ENCODE data around the gene EXOC3.
"Not testable (repeated sequence)": the region's sequence is repeated elsewhere in the genome, so short reads cannot be mapped to it uniquely, and the experiment has no call there.

Gene EXOC3

GRCh38 chr5:407051-407450, 35.9 kb upstream of the EXOC3 start:
- no peak for DNase-seq (ENCODE audit: low read depth)

GRCh38 chr5:407801-408268, 35.1 kb upstream of the EXOC3 start:
- DNase-seq (ENCODE audit: low read depth), result no peak

DNA sequence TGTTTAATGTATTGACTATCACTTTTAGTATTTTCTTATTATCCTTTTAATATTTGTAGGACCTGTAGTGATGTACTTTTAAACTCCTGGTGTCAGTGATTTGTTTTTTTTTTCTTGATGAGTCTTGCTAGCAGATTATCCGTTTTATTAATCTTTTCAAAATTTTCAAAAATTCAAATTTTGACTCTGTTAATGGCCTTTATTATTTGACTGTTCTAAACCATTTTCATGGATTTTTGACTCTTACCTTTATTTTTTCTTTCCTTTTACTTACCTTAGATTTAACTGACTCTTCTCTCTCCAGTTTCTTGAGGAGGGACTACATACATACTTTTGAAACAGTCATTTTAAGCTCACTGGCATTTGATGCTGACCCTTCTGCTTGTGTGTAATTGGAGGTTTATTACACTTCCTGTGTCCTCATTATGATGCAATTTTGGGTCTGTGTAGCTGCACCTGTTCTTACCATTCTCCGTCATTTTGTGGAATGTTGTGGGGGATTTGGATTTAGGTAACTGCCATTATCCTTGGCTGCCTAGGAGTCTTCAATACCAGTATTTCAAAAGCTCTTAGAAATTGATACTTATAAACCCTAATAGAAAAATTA, 32.0 kb upstream of the EXOC3 start:
- DNase-seq (ENCODE audit: low read depth), result no peak

- DNase-seq (ENCODE audit: low read depth), result no peak
These were observed 31.2 kb upstream of the EXOC3 start for GRCh38 chr5:411728-412127.

- not testable (repeated sequence) for DNase-seq (ENCODE audit: low read depth)
These were observed 27.7 kb upstream of the EXOC3 start for GRCh38 chr5:414991-415927.

DNA sequence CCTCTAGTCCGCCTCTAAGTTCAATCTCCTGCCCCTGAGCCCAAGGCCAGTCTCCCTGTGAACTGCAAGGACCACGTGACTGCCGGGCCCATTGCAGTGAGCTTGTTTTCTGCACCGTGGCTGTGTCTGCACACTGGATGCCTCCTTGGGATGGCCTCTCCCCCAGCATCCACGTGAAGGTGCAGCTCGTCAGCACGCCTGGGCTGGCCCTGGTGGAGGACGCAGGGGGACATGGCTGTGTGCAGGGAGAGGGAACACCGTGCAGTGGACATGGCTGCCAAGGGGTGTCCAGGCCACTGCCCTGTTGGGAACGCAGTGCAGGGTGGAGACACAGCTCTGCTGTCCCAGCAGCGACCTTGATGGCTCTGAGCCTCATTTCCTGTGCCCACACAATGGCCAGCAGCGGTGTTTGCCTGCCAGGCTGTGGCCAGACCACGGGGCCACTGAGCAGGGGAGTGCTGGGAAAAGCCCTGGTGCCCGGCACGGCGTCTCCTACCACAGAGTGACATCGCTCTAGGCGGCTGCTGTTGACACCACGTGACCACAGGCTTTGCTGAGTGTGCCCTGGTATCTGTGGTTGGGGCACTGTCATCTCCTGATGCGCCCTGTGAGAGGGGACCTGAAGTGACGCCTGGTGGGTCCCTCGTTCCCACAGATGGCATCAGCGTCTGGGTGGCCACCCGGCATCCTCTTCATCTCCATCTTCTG, 26.9 kb upstream of the EXOC3 start:
- DNase-seq (ENCODE audit: low read depth), result no peak

DNA sequence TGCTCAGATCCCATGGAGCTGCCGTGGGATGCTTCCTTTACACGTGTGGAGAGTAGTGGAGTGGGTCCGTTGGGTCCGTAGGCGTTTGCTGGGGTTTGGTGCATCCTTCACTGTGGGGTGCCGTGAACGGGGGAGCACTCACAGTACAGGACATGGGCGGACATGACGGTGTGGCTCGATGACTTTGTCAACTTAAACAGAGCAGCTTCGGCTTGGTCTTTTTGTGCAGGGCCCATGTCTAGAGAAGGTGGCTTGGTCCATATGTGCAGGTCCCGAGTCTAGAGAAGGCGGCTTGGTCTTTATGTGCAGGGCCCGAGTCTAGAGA, 26.4 kb upstream of the EXOC3 start:
- no peak for DNase-seq (ENCODE audit: low read depth)

GRCh38 chr5:417301-418161, 25.4 kb upstream of the EXOC3 start:
- no peak for DNase-seq (ENCODE audit: low read depth)

DNA sequence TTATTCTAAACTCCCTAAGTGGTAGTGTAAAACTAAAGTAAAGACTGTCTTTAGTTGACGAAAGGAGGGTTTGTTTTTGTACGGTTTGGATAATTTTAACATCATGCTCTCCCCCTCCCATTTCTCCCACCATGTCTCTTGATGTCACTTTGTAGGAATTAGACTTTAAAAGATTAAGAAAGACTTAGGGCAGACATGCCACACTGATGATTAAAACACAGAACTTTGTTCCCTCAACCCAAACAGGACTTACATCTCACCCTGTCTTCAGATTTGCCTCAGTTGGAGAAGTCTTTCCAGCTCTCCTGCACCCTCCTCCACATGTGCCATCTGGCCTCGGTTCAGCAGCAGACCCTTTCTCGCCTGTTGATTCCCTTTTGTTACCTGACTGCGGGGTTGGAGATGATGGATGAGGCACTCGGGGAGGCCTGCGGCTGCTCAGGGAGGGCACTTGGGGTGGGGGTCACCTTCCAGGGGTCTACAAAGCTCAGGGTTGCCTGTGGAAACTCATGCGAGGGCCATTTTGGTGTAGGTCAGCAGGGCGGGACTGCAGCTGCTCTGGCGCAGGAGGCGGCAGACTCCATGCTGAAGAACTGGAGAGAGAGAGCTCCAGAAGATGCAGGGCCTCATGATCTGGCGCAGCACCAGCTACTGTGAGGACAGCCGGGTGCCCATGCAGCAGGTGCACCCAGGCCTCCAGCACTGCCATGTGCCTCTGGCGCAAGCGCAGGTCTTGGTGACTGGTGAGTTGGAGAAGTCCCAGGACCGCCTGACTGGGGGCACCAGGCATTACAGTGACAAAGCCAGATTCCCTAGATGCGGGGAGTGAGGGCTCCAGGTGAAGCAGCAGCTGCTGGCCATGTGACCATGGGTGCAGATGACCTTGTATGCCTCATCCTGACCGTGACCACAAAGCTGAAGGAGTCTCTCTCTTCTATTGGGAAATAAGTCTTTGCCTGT, 24.5 kb upstream of the EXOC3 start:
- no peak for DNase-seq (ENCODE audit: low read depth)

GRCh38 chr5:419970-420369, 23.0 kb upstream of the EXOC3 start:
- DNase-seq (ENCODE audit: low read depth), result no peak

DNA sequence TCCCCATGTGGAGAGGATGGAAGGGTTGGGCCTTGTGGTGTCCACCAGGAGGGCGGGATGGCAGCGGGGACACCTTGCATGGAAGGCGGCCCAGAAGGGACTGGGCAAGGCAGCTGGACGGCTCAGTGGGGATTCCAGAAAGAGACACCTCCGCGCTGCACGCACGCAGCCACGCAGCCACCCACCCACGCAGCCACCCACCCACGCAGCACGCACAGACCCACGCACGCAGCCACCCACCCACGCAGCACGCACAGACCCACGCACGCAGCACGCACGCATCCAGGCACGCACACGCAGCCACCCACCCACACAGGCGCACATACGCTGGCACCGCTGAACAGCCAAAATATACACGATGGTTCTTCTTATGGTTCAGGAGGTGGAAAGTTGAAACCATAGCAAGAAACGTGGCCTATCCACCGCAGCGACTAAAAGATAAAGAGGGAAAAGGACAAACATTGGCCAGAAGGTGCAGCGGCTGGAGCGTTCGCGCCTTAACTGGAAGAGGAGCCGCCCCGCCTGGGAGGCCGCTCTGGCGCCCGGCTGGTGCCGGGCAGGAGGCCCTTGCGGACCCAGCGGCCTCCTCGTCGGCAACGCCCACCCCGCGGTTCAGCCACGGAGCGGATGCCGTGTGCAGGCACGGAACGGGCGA, 22.2 kb upstream of the EXOC3 start:
- DNase-seq (ENCODE audit: low read depth), result no peak

DNA sequence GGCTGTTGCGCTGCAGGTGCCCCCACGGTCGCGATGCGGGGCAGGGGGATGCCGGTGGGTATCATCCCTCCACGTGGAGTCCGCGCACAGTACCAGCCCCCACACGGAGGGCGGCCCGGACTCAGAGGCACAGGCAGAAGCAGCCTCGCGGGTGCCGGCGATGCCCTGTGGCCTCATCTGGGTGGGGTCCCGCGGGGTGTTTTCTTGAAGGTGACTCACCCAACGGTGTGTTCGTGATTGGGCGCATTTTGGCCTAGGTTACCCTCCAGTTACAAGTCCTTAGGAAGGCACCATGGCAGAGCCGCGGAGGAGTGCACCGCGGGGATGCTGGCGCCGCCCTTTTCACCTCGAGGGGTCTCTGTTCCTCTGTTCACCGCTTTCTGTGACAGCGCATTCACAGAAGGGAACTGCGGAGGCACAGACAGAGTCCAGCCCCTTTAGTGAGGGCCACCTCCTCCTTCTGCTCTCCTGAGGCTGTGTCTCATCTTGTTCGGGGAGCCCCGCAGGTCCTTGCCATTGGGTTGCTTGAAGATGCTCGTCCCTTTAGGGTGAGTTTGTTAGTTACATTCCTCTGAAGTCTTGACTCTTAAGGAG, 21.6 kb upstream of the EXOC3 start:
- no peak for DNase-seq (ENCODE audit: low read depth)

DNA sequence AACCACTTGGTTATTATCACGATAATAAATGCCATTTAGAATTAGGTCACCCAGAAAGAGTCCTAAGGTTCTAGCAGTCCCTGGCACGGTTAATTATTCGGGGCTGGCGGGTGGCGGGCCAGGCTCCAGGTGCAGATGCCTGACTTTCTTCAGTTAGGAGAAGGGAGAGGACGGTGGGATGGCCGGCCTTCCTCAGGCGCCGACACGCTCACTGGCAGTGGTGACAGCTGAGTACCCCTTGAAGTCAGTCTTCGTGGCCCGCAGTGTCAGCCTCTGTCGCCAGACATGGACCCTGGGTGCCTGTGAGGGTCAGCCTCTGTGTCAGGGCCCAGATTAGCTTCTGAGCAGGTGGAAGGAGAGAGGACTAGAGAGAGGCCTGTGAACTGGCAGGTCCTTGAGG, 21.1 kb upstream of the EXOC3 start:
- DNase-seq (ENCODE audit: low read depth), result no peak

- no peak for DNase-seq (ENCODE audit: low read depth)
These were observed 20.4 kb upstream of the EXOC3 start for GRCh38 chr5:422323-423232.

DNA sequence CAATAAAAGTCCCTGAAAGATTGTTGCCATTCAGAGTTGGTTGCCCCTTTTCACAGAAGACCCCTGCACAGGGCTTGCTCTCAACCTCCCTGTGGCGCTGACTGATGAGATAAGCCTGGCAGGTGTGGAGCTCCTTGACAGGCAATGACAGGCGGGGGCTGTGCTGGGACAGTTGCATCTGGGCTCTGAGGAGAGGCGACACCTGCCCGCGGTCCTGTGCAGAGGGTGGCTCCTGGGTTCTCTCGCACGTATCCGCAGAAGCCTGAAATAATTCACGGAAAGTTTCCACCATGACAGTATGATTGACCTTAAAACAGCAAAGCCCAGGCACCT, 19.8 kb upstream of the EXOC3 start:
- no peak for DNase-seq (ENCODE audit: low read depth)

- DNase-seq (ENCODE audit: low read depth), result no peak
These were observed 19.2 kb upstream of the EXOC3 start for GRCh38 chr5:423626-424261.

- DNase-seq (ENCODE audit: low read depth), result no peak
These were observed 18.5 kb upstream of the EXOC3 start for GRCh38 chr5:424301-425110.

DNA sequence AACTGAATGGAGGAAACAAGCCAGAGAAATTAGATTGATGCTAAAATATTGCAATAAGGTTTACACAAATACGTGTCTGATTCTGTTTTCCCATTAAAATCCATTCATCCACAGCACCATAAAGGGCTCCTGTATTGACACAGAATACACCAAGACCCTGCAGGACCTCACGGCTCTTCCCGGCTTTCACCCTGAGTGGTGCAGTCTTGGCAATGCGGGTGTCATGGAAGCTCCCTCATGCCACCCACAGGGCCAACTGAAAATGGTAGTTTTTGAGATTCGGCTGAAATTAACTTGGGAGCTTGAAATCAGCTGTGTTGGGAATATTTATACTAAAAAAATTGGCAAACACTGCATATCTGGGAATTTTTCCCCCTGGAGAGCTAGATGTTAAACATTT, 17.3 kb upstream of the EXOC3 start:
- no peak for DNase-seq (ENCODE audit: low read depth)
